Ramos (cell line): ENCODE measurements around the gene TMEM121B.

Source experiments
- in situ Hi-C: fragments of 300-500 bp; cut with MboI; formaldehyde crosslinking; loops from one replicate; pipeline ENCODE4 v1.14.3; 2022; ENCODE audit warnings: low sequenced_read_pairs; ENCODE audit not compliant: unreplicated experiment

Gene TMEM121B

DNA sequence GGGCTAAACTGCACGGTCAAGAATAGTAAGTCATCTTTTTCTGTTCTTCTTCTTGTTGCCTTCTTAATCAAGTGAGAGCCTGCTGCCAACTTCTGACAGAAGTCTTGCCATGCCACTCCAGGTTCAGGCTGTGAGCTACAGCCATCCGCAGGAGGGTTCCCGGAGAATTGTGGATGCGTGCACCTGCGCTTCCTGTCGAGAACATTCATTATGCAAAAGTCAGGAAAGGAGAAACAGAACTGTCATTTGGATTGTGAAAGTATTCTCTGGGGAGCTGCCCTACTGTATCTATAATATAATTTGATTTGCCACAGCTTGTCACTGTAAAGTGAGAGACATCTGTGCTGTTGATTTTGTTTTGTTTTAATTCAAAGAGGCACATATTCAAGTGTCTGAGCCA lies 24.1 kb downstream of the TMEM121B start:
- in situ Hi-C loops, result no loop called here

- in situ Hi-C loops, result no loop called here
These were observed 25.1 kb downstream of the TMEM121B start for GRCh38 chr22:17096071-17096470.

- in situ Hi-C loops, result no loop called here
These were observed 25.6 kb downstream of the TMEM121B start for GRCh38 chr22:17095538-17095937.

- in situ Hi-C loops, result no loop called here
These were observed 28.1 kb downstream of the TMEM121B start for GRCh38 chr22:17093081-17093480.

DNA sequence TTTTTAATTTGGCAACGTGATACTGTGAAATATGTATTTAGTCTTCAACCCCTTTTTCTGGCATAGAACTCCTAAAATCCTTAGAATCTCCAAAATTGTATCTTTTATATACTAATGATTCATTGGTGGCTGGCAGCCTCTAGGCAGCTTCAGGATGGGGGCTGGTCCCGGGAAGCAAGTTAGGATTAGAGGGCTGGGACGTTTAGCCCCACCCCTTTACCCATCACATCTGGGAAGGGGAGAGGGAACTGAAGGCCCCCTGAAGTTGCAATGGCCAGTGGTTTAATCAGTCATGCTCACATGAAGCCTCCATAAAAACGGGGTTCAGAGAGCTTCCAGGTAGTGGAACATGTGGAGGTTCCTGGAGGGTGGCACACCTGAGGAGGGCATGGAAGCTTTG lies 29.3 kb downstream of the TMEM121B start:
- in situ Hi-C loops, result no loop called here

DNA sequence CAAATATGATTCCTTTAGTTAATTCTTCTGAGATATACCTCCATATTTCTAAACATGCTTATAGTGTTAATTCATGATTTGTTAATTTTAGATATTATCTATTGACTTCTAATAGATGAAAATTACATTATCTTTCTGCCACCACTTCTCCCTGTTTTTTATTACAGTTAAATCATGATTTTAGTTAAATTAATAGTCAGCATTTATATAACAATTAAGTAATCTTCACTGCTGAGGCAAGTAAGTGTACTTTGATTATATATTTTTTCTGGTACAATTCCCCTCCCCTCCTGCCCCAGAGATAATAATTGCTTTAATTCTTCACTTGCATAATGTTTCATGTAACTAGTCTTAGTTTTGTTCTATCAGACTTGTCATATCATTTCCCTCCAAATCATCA lies 30.6 kb downstream of the TMEM121B start:
- in situ Hi-C loops, result no loop called here

DNA sequence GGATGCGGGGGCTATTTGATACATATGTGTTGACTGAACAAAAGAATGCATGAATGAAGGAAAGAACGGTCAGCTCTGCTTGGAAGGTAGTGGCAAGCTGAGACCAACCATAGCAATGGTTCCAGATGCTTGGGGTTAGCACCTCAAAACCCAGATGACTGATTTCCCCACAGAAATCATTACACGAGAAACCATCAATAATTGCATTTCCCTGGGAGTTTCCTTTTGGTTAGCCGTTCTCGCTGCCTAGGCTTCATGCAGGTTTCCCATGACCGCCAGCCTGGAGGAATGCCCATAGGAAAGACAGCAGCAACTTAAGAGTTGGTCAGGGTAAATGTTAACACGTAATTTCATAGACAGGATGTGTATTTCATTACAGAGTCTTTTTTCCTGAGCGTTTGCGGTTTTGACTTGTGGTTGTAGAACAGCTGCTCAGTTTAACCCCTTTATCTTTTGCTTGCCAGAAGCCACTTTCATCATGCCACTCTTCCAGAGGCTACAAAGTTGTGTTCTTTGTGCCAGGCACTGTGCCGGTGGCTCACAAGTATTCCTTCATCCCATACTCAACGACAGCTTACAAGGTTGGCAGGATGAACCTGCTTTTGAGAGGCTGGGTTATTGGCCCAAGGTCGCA lies 33.5 kb downstream of the TMEM121B start:
- in situ Hi-C loops, result no loop called here

GRCh38 chr22:17086788-17087497 lies 34.2 kb downstream of the TMEM121B start:
- in situ Hi-C loops, result no loop called here

- in situ Hi-C loops, result no loop called here
These were observed 34.9 kb downstream of the TMEM121B start for GRCh38 chr22:17086296-17086695.

DNA sequence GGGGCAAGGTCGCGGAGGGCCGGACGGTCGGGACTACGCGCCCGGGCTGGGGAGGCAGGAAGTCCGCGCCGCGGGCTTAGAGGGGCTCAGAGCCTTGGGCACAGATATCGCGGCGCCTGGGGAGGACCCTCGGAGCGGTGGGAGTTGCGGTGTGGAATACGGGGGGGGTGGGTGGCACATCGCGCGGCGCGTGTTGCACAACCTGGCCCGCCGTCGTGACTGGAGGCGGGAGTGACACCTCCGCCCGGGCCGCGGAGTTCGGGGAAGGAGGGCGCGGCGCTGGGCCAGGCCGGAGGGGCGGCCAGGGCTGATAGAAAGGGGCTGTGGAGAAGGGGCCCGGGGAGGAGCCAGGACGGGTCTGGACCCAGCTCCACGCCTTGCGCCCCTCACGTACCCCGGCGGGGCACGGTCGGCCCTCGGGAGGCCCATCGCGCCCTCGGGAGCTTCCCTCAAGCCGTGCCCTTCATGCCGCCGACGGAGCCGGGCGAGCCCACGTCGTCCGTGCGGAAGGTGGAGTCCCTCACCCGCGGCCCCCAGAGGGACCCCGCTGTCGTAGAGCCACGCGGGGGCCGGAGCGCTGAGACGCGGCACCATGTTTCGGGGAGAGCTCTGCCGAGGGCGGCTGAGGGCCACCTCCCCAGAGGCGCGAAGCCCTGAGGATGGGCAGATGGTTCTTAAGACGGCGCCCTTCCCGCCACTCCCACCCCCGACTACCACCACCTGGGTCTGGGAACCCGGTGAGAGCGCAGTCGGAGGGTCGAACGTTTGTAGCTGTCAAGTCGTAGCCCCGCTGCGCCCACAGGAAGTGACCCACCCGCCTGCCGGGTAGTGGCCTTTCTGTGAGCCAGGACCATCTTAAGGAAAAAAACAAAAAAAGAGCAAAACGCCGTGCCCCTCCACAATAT lies 35.6 kb downstream of the TMEM121B start:
- in situ Hi-C loops, result no loop called here

DNA sequence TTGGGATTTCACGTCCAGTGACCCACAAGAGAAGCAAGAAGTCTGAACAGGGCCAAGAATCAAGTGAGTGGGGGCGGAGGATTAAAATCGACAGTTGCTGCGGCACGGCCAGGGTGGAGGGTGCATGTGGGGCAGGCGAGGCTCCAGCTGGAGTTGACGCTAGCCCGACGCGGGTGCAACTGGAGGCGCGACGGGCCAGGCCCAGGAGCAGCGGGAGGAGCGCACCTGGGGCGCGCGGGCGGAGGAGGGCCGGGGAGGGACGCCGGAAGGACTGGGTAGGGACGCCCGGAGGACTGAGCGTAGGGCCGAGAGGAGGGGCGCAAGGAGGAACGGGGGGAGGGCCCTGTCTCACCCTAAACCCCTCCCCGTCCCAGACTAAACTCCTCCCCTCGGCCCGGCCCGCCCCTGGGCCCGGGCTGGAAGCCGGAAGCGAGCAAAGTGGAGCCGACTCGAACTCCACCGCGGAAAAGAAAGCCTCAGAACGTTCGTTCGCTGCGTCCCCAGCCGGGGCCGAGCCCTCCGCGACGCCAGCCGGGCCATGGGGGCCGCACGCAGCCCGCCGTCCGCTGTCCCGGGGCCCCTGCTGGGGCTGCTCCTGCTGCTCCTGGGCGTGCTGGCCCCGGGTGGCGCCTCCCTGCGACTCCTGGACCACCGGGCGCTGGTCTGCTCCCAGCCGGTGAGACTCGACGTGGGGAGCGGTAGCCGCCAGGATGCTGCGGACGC lies 36.4 kb downstream of the TMEM121B start, which contains the start of gene IL17RA:
Gene IL17RA (plus strand): TSS at position 447 of the 723 bp plus-strand sequence. CDS start 92 bp downstream, at position 539.
- in situ Hi-C loops, result no loop called here

DNA sequence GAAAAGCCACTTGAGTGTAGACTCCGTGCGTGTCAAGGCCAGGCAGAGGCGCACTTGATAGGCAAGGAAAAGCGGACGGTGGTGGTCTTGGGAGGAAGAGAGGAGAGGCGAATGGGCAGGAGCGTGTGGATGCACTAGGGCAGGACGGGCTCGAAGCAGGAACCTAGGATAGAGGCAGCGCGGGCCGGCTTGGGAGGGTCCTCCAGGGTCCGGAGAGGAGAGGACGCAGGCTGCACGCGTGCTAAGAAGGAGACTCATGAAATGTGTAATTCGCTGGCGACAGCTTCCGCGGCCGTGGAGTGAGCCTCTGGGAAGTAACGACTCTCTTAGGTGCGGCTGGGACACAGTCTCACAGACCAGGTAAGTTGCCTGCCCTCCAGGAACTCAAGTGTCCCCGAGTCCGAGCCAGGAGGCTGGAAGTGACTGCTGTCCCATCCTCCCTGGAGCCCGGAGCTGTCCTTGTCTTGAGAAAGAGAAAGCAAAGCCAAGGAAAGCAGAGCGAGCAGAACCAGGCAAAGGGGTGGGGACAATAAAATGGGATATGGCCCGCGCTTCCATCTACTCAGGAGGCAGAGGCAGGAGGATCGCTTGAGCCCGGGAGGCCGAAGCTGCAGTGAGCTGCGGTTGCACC lies 37.2 kb downstream of the TMEM121B start:
- in situ Hi-C loops, result no loop called here

- in situ Hi-C loops, result no loop called here
These were observed 37.9 kb downstream of the TMEM121B start for GRCh38 chr22:17083255-17083654.

DNA sequence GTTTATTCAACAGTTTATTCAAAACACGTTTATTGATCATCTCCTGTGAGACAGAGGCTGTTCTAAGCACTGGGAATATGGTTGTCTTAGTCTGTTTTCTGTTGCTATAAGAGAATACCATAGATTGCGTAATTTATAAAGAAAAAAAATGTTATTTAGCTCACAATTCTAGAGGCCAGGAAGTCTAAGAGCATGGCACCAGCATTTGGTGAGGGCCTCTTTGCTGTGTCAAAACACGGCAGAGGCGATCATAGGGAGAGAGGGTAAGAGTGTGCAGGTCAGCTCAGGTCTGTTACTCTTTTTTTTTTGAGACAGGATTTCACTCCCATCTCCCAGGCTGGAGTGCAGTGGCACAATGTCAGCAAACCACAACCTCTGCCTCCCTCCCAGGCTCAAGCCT lies 41.6 kb downstream of the TMEM121B start:
- in situ Hi-C loops, result no loop called here

- in situ Hi-C loops, result no loop called here
These were observed 43.9 kb downstream of the TMEM121B start for GRCh38 chr22:17077255-17077654.

DNA sequence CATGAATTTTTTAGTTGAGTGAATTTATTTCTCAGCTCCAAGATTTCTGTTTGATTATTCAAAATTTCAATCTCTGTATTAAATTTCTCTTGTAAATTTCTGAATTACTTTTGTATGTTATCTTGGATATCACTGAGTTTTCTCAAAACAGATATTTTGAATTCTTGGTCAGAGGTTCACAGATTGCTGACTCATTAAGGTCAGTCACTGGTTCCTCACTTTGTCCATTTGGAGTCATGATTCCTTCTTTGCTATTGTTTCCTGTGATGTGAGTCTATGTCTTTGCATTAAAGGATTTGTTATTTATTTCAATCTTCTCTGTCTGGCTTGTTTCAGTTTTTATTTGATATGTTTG lies 46.5 kb downstream of the TMEM121B start:
- in situ Hi-C loops, result no loop called here

GRCh38 chr22:17072877-17073276 lies 48.3 kb downstream of the TMEM121B start:
- in situ Hi-C loops, result no loop called here
